ENCODE results near the gene PIGH. TPM values are rescaled to one million over a fixed set of nuclear protein-coding genes. Genes with fewer than 3 reads are reported as not detected.
"Not testable (repeated sequence)": the region's sequence is repeated elsewhere in the genome, so short reads cannot be mapped to it uniquely, and the experiment has no call there.

Gene PIGH
- total RNA-seq, 4 donors from 2014 or later = 18.9 to 41.9 (median 27.7) TPM

- no peak for DNase-seq
- TF ChIP-seq EP300 (IDR thresholded peaks at IDR 0.05; ENCODE audit: low read depth) = no peak
- no peak for TF ChIP-seq CTCF (IDR thresholded peaks at IDR 0.05)
- no peak for TF ChIP-seq POLR2A (IDR thresholded peaks at IDR 0.05)
- no peak for TF ChIP-seq POLR2AphosphoS5 (IDR thresholded peaks at IDR 0.05)
- H3K4me1 ChIP-seq = peaks cover 0 to 9% (median 4%) of the 10 kb centered on the region in 4 donors
- in situ Hi-C loops (cut with MboI; ENCODE audit: low pct_ligation_motif_present in 1 of 4, low pct_unique_long_range_greater_than_20kb in 1 of 4, low sequenced_read_pairs in 3 of 4) = loop anchor here in 1 of 4 donors (10.0 kb wide), 1 partner anchor 47 kb away; the partner anchor contains the start of gene VTI1B
- intact Hi-C loops (cut with DNase I; ENCODE audit: low total_unique reads) = no loop called here
- H3K27ac ChIP-seq = no peak overlapping the region
- no peaks in the 10 kb centered on the region for H3K9me3 ChIP-seq
- no peaks in the 10 kb centered on the region for H3K36me3 ChIP-seq
- H3K27me3 ChIP-seq = no peaks in the 10 kb centered on the region
- no peak overlapping the region for H3K4me3 ChIP-seq
These were observed 27.5 kb upstream of the PIGH start for GRCh38 chr14:67627519-67627918.

GRCh38 chr14:67626131-67626530 lies 26.1 kb upstream of the PIGH start:
- DNase-seq; H3K9me3 ChIP-seq; H3K27ac ChIP-seq; H3K27me3 ChIP-seq; H3K36me3 ChIP-seq; H3K4me3 ChIP-seq; intact Hi-C loops (cut with DNase I; ENCODE audit: low total_unique reads): not testable (repeated sequence)
- WGBS, 2 donors (ENCODE audit: low coverage in 1 of 2) = 67 to 77% methylated on average over 1 of the region's 1 CpG
- H3K4me1 ChIP-seq = peaks cover 0 to 11% (median 4%) of the 10 kb centered on the region in 4 donors
- in situ Hi-C loops (cut with MboI; ENCODE audit: low pct_ligation_motif_present in 1 of 4, low pct_unique_long_range_greater_than_20kb in 1 of 4, low sequenced_read_pairs in 3 of 4) = loop anchor here in 1 of 4 donors (10.0 kb wide), 1 partner anchor 49 kb away; the partner anchor contains the start of gene VTI1B

GRCh38 chr14:67623114-67623513 lies 23.0 kb upstream of the PIGH start:
- Histone ChIP-seq H3K36me3 (no peaks in the 10 kb centered on the region), H3K27me3 (no peaks in the 10 kb centered on the region), H3K4me3 (no peak overlapping the region), H3K9me3 (no peaks in the 10 kb centered on the region), H3K4me1 (peaks cover 5 to 28% (median 18%) of the 10 kb centered on the region in 4 donors), H3K27ac (peak overlapping the region; percentile 56 to 78 (median 66))
- no peak for TF ChIP-seq EP300 (IDR thresholded peaks at IDR 0.05; ENCODE audit: low read depth)
- TF ChIP-seq POLR2AphosphoS5 (IDR thresholded peaks at IDR 0.05) = no peak
- TF ChIP-seq CTCF (IDR thresholded peaks at IDR 0.05) = no peak
- TF ChIP-seq POLR2A (IDR thresholded peaks at IDR 0.05) = no peak
- in situ Hi-C loops (cut with MboI; ENCODE audit: low pct_ligation_motif_present in 1 of 4, low pct_unique_long_range_greater_than_20kb in 1 of 4, low sequenced_read_pairs in 3 of 4) = loop anchor here in 2 of 4 donors (10.0 to 25.0 kb wide), 2 partner anchors 52 to 89 kb away; partner anchors contain the start of genes RDH12 (in 1 of the 2) and VTI1B (in 1 of the 2)
- intact Hi-C loops (cut with DNase I; ENCODE audit: low total_unique reads) = no loop called here
- DNase-seq = no peak
- 31 to 38% methylated on average over 2 of the region's 2 CpGs for WGBS, 2 donors (ENCODE audit: low coverage in 1 of 2)

- Histone ChIP-seq H3K27me3 (no peaks in the 10 kb centered on the region), H3K36me3 (no peaks in the 10 kb centered on the region), H3K4me3 (no peak overlapping the region), H3K27ac (peak overlapping the region; percentile 56 to 78 (median 66)), H3K4me1 (peaks cover 5 to 28% (median 18%) of the 10 kb centered on the region in 4 donors), H3K9me3 (no peaks in the 10 kb centered on the region)
- 58 to 68% methylated on average over 4 of the region's 4 CpGs for WGBS, 2 donors (ENCODE audit: low coverage in 1 of 2)
- peak in 1 of 3 donors; percentile 31 for TF ChIP-seq POLR2AphosphoS5 (IDR thresholded peaks at IDR 0.05)
- TF ChIP-seq EP300 (IDR thresholded peaks at IDR 0.05; ENCODE audit: low read depth) = no peak
- DNase-seq = no peak
- intact Hi-C loops (cut with DNase I; ENCODE audit: low total_unique reads) (no loop called here), in situ Hi-C loops (cut with MboI; ENCODE audit: low pct_ligation_motif_present in 1 of 4, low pct_unique_long_range_greater_than_20kb in 1 of 4, low sequenced_read_pairs in 3 of 4) (loop anchor here in 2 of 4 donors (10.0 to 25.0 kb wide), 2 partner anchors 52 to 90 kb away; partner anchors contain the start of genes RDH12 (in 1 of the 2) and VTI1B (in 1 of the 2))
These were observed 22.6 kb upstream of the PIGH start for GRCh38 chr14:67622675-67623074.

- intact Hi-C loops (cut with DNase I; ENCODE audit: low total_unique reads) = no loop called here
- peaks cover 5 to 28% (median 18%) of the 10 kb centered on the region in 4 donors for H3K4me1 ChIP-seq
- H3K9me3 ChIP-seq = no peaks in the 10 kb centered on the region
- peak; percentile 26 for DNase-seq
- WGBS, 2 donors (ENCODE audit: low coverage in 1 of 2) = 0 to 12% methylated on average over 3 to 19 of the region's 19 CpGs
- H3K27ac ChIP-seq = peak overlapping the region; percentile 65 to 85 (median 81)
- no peaks in the 10 kb centered on the region for H3K36me3 ChIP-seq
- peak overlapping the region; percentile 35 to 69 (median 51) for H3K4me3 ChIP-seq
- H3K27me3 ChIP-seq = no peaks in the 10 kb centered on the region
- TF ChIP-seq CTCF (IDR thresholded peaks at IDR 0.05) (no peak), EP300 (IDR thresholded peaks at IDR 0.05; ENCODE audit: low read depth) (no peak), POLR2AphosphoS5 (IDR thresholded peaks at IDR 0.05) (no peak), POLR2A (IDR thresholded peaks at IDR 0.05) (no peak)
- in situ Hi-C loops (cut with MboI; ENCODE audit: low pct_ligation_motif_present in 1 of 4, low pct_unique_long_range_greater_than_20kb in 1 of 4, low sequenced_read_pairs in 3 of 4) = loop anchor here in 2 of 4 donors (10.0 to 25.0 kb wide), 2 partner anchors 54 to 92 kb away; partner anchors contain the start of genes RDH12 (in 1 of the 2) and VTI1B (in 1 of the 2)
These were observed 20.2 kb upstream of the PIGH start for GRCh38 chr14:67620217-67620785.

Data from transverse colon (tissue), 4 donors.